Stimulated activated CD4-positive, alpha-beta T cell treated with anti-CD3 and anti-CD28 coated beads, Interleukin-1b, Interleukin-23, amount 100 ng/mL, for 48 hours (primary cell): ENCODE results near the gene SAMD4B.

Experiments
- DNase-seq: peaks from one replicate; pipeline ENCODE4 v3.0.0-alpha.2; 2020

SAMD4B gene

DNA sequence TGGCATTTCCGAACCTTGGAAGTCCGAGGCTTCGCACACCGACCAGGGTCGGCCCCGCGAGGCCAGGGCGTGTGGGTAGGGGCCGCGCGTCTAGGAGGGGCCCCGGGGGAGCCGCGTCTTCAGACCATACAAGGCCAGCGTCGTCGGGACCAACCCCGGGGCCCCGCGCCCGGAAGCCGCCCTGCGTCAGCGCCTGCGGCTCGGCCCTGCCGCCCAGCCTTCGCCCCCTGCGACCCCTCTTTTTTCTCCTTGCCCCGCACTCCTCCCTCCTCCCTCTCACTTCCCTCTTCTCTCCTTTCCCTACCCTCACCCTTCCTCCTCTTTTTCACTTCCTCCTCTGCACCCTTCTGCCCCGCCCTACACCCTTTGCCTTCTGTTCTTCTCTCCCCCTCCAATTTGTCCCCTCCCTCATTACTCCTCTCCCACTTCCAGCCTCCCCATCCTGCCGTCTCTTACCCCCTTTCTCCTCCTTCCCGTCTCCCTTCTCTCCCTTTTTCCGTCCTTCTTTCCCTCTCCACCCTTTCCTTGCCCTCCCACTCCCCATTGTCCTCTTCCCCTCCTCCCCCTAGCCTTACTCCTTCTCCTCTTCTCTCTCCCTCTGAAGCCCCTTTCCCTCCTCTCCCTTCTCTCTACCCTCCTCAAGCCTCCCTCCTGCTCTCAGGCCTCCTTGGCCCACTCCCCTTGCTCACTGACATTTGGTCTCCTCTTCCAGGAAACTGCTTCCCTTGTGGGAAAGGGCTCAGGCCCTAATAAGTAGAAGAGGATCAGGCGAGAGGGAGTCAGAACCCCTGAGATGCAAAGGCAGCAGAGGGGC is 68.0 kb downstream of the SAMD4B start:
- DNase-seq: peak; percentile 61

DNA sequence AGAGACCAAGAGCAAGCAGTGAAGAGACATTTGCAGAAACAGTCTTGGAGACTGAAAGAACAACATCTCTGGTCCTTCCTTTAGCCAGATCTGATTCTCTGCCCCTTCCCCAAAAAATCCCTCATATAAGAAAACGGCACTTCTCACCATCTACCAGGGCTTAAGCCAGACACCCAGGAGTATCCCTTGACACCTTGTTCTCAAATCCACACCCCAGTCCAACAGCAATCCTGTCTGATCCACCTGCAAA is 68.5 kb downstream of the SAMD4B start:
- no peak for DNase-seq

DNA sequence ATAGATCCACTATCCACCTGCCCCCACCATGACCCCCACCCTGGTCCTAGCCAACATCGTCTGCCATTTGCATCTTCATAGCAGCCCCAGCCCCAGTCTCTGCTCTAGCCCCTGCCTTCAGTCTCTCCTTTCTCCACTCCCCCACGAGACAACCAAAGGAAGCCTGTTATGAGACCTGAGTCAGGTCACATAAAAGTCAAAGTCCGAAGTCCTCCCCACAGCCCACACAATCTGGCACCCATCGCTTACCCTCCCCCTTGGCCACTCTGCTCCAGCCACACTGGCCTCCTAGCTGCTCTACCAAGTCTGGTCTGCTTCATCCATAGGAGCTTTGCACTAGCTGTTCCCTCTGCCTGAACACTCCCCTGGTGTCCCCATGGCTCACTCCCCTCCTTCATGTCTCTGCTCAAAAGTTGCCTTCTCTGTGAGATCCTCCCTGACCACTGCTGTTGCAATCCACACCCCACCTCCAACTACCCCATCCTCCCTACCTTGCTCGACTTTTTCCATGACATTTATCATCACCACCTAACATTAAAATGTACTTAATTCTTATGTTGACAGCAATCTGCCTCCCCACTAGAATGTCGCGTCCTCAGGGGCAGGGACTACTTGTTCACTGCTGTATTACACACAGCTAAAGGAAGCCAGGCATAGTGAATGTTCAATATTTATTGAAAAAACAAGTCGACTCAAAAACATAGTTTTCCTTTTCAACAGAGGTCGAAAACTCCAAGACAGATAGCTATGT is 69.0 kb downstream of the SAMD4B start:
- no peak for DNase-seq

DNA sequence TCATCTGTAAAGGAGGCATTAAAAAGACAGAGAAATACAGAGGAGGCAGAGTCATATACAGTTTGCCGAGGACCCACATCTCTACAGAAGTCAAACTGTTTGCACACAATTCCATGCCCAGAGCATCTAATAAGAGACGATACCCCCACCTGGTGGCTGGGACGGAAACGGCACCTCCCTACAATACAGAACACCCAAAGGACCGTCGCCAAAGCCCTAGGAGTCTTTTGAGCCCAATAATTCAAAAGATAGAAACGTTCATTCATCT is 69.5 kb downstream of the SAMD4B start:
- peak; percentile 91 for DNase-seq

DNA sequence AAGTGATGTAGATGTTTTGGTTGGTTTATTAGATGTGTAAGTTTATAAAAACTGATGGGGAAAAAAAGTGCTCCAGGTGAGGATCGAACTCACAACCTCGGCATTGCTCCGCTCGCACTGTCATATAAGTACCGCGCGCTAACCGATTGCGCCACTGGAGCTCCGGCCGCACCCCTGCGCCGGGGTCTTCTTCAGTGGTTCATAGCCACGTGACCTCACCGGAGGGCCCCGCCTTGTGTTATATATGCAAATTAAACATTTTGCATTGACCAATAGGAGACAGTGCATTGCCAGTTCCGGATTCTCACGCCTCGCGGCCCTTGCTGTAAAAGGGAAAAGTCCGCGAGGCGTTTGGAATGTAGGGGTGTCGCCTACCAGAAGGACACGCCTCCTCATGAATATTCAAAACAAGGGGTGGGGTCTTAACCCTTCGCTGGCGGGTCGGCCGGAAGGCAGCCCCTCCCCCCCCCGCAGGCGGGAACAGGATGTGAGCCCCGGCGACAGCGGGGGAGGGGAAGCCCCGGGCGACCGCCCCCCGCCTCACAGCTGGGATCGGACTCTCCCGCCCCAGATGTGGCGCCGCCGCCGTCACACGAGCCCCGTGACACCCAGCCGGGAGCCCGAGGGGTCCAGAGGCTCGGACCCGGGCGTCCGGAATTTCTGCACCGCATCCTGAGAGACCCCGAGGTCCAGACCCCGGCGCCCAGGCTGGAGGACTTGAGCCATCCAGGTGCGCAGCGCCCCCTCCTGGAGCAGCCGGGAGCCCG is 70.1 kb downstream of the SAMD4B start, which contains the start of gene PLEKHG2:
PLEKHG2 (plus strand) TSS at position 570 of the 767 bp plus-strand sequence. CDS start 1,418 bp downstream, outside the sequence.
- peak; percentile 98 for DNase-seq

DNA sequence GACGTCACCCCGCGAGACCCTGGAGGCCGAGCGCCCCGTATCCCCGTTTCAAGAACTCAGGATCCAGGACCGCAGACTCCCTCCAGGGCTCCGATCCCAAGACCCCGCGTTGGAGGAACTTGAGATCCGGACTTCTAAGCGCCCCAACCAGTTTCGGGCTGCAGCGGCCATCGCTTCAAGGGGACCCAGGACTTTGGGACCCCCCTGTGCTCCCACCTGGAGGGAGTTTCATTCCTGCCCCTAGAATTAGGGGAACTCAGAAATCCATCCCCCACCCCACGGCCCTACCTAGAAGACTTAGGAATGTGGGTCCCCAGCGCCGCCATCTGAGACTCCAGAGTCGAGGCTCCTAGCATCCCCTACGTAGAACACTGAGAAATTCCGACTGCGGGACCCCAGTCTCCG is 70.6 kb downstream of the SAMD4B start:
- DNase-seq: no peak

DNA sequence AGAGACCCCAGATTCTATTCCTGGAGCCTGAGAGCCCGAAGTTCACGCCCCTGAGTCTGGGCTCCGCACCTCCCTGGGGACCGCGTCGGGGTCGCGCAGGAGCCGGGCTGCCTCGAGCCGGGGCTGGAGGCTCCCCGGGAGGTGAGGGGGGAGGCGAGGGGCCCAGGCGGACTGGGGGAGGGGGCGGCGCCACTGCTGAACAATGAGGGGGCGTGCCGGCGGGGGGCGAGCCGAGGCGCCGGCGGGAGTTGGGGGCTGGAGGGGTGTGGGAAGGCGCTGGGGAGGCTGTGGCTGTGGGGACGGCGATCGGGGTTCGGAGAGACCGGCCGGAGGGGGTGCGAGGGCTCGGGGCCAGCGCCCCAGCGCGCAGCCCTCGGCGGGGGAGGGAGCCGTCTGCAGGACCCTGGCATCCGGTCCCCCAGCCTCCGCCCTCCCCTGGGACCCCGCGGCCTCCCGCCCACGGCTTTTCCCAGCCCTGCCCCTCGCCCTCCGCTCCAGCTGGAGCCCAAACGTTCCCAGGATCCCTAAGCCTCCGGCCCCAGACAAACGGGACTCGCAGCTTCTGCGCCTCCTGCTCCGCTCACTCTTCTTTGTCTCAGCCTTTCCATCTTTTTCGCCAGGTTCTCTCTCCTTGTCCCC is 71.2 kb downstream of the SAMD4B start:
- no peak for DNase-seq

DNA sequence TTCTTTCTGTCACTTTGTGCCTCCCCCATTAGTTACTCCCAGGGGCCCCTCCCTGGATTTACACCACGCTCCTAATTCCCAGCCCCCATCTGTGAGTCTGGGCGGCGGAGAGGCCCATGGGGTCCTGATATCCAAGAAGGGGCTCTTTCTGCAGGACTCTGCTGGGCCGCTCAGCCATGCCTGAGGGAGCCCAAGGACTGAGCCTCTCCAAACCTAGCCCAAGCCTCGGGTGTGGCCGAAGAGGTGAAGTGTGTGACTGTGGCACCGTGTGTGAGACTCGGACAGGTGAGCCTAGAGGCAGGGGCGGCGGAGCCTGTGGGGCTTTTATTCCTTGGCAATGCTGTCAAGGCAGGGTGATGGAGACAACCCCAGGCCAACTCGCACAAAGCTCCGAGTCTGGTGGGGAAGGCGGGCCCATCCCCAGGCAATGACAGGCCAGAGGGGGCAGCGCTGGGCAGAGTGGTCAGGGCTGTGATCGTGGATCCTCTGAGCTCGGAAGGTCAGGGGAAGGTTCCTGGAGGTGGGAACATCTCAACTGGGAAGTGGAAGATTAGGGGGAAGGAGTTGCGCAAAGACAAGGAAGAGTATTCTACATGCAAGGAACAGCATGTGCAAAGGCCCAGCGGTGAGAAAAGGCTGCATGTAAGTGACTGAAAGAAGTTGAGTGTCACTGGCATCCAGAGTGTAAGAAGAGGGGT is 71.8 kb downstream of the SAMD4B start:
- no peak for DNase-seq

DNA sequence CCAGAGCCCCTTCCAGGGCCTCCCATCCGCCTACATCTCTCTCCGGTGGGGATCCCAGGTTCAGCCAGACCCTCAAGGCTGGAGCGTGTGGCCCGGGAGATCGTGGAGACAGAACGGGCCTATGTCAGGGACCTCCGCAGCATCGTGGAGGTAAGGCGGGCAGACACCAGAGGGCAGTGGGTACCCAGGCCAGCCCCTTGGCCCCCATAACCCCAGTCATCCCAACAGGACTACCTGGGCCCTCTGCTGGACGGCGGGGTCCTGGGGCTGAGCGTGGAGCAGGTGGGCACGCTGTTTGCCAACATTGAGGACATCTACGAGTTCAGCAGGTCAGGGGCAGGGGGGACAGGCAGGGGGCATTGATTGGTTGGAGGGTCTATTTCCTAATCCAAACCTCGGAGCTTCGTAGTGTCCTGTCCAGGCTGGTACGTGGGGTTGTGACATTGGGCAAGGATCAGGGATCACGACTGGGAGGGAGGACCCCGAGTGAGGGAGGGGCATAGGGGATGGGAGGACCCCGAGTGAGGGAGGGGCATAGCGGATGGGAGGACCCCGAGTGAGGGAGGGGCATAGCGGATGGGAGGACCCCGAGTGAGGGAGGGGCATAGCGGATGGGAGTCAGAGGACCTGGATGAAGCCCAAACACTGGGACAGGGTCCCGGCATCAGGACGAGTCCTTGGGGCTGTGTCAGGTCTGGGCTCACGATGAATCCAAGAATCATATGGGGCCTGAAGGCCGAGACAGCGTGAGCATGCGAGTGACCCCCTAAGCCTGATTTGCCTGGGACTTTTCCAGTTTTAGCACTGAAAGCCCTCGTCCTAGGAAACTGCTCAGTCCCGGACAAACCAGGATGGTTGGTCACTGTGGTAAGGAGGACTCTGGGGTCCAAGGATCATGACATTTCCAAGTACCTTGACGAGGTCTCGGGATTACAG is 73.2 kb downstream of the SAMD4B start:
- no peak for DNase-seq

DNA sequence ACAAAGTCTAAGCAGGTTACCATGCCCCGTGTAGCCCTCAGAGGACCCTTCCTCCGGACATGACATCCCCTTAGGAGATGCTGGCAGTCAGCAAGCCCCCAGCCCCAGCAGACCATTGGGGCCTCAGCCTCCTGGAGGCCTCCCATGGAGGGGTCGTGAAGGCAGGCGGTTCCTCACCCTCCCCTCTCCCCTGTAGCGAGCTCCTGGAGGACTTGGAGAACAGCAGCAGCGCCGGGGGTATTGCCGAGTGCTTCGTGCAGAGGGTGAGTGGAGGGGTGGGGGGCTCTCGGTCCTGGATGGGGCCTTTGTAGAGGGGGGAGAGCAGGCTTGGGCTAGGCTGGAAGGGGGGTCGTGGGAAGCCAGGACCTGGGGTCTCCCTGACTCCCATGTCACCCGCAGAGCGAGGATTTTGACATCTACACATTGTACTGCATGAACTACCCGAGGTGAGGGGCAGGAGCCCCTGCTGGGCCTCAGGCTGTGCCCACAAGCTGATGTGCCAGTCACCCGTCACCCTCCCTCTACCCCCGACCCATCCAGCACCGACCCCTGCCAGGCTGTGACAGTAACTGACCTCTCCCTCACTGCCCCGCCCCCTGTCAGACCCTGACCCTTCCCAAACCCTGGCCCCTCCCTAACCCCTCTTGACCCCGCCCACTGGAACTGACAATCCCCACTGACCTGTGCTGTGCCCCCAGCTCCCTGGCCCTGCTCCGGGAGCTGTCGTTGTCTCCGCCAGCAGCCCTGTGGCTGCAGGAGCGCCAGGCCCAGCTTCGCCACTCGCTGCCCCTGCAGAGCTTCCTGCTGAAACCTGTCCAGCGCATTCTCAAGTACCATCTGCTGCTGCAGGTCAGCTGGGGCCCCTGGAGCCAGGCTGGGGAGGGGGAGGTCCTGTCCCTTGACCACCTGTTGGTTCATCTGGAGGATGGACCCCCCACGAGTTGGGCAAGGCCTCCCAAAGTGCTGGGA is 74.2 kb downstream of the SAMD4B start:
- no peak for DNase-seq

DNA sequence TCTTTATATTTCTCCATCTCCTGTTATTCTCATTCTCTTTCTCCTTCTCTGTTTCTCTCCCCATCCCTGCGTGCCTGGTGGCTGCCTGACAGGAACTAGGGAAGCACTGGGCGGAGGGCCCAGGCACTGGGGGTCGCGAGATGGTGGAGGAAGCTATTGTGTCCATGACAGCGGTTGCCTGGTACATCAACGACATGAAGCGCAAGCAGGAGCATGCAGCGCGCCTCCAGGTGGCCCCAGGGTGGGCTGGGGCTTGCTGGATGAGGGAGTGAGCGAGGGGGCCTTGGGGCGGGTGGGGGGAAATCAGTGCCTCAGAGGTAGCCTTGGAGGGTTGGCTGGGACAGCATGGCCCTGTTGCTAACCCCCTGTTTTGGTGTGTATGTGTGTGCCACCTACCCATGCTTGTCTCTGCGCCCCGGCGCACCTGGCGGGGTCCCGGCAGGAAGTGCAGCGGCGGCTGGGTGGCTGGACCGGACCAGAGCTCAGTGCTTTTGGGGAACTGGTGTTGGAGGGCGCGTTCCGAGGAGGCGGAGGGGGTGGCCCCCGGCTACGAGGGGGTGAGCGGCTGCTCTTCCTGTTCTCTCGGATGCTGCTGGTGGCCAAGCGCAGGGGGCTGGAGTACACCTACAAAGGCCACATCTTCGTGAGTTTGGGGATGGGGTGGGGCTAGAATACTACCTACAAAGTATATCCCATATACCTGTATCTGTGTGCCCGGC is 75.4 kb downstream of the SAMD4B start:
- DNase-seq: no peak

DNA sequence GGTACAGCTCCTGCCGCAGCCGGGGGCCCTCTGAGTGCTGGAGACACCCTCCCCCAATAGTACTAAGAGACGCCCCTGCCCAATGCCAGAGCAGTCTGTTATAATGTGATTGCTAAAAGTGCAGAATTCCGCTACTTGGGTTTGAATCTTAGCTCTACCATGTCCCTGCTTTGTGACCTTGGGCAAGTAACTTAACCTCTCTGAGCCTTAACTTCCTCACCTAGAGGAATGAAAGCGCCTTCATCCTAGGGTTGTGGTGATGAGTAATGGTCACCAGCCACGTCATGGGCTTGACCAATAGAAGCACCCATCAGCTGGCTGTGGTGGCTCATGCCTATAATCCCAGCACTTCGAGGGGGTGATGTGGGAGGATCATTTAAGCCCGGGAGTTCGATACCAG is 76.8 kb downstream of the SAMD4B start:
- no peak for DNase-seq

DNA sequence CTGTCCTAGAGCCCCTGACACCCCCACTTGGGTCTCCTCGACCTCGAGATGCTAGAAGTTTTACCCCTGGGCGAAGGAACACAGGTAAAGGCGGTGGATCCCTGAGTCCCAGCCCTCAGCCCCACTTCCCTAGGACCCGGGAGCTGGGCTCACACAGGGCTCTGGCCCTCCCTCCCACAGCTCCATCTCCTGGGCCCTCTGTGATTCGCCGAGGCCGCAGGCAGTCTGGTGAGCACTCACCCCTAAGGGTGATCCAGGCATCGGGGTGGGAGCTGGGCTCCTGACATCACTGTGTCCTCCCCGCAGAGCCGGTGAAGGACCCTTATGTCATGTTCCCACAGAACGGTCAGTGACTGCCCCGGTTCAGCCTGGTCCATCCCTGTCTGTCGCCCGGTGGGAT is 78.5 kb downstream of the SAMD4B start:
- no peak for DNase-seq

DNA sequence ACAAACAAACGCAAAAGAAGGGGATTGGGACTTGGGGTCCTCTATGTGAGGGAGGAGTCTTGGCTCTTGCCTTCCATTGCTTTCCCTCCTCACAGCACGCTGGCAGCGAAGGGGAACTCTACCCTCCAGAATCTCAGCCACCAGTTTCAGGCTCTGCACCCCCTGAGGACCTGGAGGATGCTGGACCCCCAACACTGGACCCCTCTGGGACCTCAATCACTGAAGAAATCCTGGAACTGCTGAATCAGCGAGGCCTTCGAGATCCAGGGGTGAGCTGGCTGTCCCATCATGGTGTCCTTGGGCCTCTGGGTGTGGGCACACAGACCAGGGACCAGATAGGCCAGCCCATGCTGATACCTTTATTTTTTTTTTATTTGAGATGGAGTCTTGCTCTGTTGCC is 79.8 kb downstream of the SAMD4B start:
- no peak for DNase-seq

DNA sequence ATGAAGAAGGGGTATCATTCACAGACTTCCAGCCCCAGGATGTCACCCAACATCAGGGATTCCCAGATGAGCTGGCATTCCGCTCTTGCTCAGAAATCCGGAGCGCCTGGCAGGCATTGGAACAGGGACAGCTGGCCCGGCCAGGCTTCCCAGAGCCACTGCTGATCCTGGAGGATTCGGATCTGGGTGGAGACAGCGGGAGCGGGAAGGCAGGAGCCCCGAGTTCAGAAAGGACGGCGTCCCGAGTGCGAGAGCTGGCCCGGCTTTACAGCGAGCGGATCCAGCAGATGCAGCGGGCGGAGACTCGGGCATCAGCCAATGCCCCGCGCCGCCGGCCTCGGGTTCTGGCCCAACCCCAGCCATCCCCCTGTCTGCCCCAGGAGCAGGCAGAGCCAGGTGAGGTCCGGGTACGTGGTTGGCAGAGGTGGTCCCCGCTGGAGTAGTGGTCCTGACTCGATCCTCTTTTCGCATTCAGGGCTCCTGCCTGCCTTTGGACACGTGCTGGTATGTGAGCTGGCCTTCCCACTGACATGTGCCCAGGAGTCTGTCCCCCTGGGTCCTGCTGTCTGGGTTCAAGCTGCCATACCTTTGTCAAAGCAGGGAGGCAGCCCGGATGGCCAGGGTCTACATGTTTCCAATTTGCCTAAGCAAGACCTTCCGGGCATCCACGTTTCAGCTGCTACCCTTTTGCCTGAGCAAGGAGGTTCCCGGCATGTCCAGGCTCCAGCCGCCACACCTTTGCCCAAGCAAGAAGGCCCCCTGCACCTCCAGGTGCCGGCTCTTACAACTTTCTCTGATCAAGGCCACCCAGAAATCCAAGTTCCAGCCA is 81.3 kb downstream of the SAMD4B start:
- DNase-seq: no peak

DNA sequence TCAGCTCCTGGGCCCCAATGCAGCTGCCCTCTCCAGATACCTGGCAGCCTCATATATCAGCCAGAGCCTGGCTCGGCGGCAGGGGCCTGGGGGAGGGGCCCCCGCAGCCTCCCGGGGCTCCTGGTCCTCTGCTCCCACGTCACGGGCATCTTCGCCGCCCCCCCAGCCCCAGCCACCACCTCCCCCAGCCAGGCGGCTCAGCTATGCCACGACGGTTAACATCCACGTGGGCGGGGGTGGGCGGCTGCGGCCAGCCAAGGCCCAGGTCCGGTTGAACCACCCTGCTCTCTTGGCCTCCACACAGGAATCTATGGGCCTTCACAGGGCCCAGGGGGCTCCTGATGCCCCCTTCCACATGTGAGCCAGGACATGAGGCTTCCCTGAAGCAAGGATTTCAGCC is 82.7 kb downstream of the SAMD4B start:
- DNase-seq: no peak

DNA sequence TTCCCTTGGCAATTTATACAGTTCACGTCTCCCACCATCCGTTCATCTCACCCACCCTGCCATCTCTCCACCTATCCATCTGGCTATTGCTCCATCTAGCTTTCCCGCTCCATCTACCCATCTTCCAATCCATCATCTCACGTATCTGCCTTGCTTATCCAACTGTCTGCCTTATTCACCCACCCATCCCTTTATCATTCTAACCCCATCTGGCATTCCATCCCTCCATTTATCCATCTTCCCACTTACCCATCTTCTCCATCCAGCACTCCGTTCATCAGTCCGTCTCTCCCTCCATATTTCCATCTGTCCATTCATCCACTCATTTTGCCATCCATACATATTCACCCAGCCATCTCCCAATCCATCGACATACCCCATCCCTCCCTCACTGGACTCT is 83.5 kb downstream of the SAMD4B start:
- DNase-seq: no peak

DNA sequence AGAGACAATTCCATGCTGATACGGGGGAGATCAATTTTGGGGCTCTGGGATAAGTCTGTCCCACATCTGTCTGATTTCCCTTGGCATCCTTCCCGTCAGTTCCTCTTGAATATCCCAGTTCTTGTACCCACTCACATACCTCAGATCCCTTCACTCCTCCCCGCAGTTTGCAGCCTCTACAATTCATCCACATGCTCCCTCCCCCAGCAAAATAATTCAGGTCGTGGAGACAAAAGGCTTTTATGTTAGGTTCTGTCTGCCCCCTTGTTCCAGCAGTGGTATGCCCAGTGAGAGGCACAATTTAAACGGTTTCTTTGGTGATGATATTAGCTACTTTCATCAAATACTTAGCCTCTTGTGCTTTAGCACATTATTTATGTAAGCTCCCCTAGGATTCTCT is 83.9 kb downstream of the SAMD4B start:
- DNase-seq: no peak

DNA sequence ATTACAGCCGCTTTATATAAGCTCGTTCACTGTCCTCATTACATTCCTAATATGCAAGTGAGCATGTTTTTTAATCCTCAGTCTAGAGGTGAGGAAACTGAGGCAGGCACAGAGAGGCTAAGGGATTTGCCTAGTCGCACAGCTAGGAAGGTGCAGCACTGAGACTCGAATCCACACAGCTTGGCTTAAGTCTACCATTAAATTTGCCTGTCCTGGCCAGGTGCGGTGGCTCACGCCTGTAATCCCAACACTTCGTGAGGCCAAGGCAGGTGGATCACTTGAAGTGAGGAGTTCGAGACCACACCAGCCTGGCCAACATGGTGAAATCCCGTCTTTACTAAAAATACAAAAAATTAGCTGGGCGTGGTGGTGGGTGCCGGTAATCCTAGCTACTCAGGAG is 85.5 kb downstream of the SAMD4B start:
- DNase-seq: no peak
